Mammary epithelial cell (primary cell): Measurements from ENCODE around the gene TIMM44.

Source experiments
- CTCF ChIP-seq, 2 donors: IDR thresholded peaks in 1 of 2; conservative IDR thresholded peaks in 1 of 2; 2 replicates each; pipeline ENCODE4 v1.5.1; 2011 to 2012; ENCODE audit warnings: inconsistent platforms in 2 of 2, low read length in 2 of 2, mild to moderate bottlenecking in 2 of 2, control low read depth in 1 of 2, low read depth in 1 of 2; ENCODE audit not compliant: insufficient read depth in 1 of 2; ENCODE audit errors: extremely low read depth in 1 of 2
- EZH2 ChIP-seq: IDR thresholded peaks from 2 replicates; pipeline ENCODE4 v1.6.1; 2012; ENCODE audit warnings: low read length, inconsistent platforms, borderline replicate concordance

- no peak for TF ChIP-seq CTCF (conservative IDR thresholded peaks at IDR 0.05 in 1 of 2, IDR thresholded peaks at IDR 0.05 in 1 of 2; ENCODE audit: extremely low read depth in 1 of 2, insufficient read depth in 1 of 2, low read depth in 1 of 2, low read length in 2 of 2)
- TF ChIP-seq EZH2, result no peak
Measured at GRCh38 chr19:7940841-7941240, 2.6 kb downstream of the TIMM44 start.
